Activated T-helper 1 cell treated with Interleukin-2 at 50 U/mL for 16 hours (primary cell): ENCODE measurements around the gene SIPA1.

ENCODE experiments used
- DNase-seq: peaks from one replicate; pipeline ENCODE4 v3.0.0-alpha.2; 2020; ENCODE audit warnings: low read depth

SIPA1 gene

DNA sequence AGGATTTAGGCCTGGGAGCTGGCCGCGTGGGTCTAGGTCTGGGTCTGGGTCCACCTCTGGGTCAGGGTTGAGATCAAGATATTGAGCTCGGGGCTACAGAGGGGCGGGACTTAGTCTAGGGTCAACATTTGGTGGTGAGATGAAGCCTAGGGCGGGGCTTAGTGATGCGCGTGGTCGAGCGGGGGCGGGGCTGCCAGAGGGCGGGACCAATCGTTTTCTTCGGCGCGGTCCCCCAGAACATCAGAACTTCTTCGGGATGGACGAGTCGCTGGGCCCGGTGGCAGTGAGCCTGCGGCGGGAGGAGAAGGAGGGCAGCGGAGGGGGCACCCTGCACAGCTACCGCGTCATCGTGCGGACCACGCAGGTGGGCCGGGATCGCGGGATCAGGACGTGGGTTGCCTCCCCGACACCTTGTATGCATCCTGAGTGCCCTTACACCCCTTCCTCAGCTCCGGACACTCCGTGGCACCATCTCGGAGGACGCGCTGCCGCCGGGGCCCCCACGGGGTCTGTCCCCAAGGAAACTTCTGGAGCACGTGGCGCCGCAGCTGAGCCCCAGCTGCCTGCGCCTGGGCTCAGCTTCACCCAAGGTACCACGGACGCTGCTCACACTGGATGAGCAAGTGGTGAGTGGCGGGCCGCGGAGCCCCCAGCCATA lies 4.2 kb downstream of the SIPA1 start:
- DNase-seq, result no peak

DNA sequence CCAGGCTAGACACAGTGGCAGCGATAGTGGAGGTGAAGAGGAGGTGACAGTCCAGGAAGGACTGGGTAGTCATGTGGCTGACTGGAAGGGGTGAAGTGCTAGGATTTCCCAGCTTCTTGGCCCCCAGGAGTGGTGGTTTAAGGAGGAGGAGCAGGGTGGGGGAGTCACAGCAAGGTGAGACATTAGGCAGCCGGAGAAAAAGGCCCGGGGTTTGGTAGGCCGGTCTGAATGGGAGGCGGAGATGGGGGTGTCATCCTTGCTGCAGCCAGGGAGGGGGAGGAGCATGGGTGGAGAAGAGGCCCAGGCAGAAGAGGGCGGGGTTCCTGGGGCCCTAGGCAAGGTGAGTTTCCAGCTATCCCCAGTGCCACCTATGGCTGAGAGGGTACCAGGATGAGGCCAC lies 6.1 kb downstream of the SIPA1 start:
- no peak for DNase-seq

DNA sequence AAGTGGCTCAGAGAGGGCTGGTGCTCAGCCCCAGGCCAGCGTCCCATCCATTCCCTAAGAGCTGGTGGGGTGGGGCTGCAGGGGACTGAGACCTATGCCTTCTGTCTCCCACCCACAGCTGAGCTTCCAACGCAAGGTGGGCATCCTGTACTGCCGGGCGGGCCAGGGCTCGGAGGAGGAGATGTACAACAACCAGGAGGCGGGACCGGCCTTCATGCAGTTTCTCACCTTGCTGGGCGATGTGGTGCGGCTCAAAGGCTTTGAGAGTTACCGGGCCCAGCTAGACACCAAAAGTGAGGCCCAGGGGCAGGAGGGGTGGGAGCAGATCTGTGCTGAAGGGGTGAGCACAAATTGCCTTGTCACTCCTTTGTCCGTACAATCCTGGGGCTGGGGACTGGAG lies 6.9 kb downstream of the SIPA1 start:
- DNase-seq, result no peak

DNA sequence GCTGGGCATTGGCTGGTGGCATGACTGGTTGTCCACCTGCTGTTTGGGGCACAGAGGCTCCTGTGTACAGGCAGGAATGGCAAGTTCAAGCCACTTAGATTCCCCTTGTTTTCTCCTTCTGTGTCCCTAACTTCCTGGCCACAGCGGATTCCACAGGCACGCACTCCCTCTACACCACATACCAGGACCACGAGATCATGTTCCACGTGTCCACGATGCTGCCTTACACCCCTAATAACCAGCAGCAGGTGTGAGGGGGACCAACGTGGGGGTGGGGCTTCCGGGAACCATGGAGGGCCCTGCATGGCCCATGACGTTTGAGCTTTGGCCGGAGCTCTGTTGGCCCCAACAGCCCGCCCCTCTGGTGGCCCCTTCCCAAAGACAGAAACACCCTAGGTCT lies 7.8 kb downstream of the SIPA1 start:
- DNase-seq, result no peak

DNA sequence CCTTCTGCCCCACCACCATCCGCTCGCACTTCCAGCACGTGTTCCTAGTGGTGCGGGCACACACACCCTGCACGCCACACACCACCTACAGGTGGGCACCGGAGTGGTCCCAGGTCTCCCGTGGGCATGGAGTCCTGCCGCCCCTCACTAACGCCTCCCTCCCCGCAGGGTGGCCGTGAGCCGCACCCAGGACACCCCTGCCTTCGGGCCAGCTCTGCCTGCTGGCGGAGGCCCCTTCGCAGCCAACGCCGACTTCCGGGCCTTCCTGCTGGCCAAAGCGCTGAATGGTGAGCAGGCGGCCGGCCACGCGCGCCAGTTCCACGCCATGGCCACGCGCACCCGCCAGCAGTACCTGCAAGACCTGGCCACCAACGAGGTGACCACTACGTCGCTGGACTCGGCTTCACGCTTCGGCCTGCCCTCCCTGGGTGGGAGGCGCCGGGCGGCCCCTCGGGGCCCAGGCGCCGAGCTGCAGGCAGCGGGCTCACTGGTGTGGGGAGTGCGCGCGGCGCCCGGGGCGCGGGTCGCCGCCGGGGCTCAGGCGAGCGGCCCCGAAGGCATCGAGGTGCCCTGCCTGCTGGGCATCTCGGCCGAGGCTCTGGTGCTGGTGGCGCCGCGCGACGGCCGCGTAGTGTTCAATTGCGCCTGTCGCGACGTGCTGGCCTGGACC lies 8.5 kb downstream of the SIPA1 start:
- DNase-seq, result no peak

DNA sequence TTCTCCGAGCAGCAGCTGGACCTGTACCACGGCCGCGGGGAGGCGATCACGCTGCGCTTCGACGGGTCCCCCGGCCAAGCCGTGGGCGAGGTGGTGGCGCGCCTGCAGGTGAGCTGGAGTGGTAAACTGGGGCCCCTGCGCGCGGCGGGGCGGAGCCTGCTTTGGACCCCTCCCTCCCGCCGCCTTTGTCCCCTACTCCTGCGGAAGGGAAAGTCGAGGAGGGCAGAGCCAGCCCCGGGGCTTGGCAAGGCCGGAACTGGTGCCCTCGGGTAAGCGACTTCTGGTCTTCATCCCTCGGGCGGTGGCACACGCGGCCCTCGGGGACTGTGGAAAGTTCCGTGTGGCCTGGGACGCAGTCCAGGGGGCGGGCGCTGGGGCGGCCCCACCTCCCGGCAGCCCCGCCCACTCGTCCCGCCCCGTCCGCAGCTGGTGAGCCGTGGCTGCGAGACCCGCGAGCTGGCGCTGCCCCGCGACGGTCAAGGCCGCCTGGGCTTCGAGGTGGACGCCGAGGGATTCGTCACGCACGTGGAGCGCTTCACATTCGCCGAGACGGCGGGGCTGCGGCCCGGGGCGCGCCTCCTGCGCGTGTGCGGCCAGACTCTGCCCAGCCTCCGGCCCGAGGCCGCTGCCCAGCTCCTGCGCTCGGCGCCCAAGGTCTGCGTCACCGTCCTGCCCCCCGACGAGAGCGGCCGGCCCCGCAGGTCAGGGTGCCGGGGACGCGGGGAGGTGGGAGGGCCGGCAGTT lies 9.2 kb downstream of the SIPA1 start:
- no peak for DNase-seq

- no peak for DNase-seq
Measured at GRCh38 chr11:65648997-65649493, 11.1 kb downstream of the SIPA1 start.

DNA sequence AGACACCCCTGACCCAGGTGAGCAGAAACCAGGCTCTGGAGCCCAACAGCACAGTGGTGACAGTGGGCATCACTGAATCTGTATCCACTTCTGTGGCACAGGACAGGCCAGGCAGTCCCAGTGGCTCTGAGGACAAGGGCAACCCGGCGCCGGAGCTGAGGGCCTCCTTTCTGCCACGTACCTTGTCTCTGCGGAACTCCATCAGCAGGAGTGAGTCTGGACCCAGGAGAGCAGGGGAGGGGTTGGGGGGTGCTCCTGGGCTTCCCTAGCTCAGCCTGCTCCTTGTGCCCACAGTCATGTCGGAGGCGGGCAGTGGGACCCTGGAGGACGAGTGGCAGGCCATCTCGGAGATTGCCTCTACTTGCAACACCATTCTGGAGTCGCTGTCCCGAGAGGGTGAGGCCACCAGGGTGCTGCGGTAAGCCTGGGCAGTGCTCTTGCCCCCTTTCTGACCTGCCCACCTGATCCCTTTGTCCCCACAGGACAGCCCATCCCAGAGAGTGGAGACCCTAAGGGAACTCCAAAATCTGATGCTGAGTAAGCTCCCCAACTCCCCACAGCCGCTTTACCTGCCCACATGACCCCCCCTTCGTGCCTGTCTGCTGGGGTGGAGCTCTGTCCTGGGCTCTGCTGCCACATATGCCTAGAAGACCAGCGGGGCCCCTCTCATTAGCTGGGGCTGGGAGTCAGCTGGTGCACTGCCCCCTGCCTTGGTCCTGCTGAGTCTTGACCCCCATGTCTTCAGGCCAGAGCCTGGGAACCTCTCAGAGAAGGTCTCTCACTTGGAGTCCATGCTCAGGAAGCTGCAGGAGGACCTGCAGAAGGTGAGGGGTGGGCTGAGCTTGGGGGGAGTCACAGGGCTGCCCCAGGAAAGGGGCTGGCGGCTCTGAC lies 12.0 kb downstream of the SIPA1 start:
- DNase-seq, result no peak

DNA sequence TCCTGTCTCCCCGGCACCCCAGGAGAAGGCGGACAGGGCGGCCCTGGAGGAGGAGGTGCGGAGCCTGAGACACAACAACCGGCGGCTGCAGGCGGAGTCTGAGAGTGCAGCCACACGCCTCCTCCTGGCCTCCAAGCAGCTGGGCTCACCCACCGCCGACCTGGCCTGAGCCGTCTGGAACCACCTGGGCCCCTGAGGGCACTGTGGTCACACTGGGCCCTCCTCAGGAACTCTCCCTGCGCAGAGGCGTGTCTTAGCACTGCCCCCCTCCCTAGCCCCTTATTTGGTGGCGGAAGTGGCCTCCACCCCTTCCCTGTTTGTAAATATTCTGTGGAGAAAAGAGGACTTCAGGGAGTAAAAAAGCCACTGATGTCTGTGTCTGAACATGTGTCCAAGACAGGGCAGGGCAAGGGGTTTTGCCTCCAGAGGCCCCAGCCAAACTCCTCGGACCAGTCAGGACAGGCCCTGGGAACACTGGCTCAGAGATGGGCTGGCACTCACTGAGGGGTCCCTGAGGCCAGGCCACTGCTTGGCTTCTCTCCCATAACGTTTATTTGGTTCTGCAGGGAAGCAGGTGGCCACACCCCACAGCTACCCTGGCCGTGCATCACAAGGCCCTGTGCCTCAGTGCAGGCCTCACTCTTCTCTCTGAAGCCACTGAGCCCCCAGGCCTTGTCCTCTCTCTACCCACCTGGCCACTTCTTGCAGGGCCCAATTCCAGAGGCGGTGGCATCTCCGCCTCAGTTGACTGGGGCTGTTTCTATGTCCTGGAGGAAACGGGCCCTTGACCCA lies 12.8 kb downstream of the SIPA1 start:
- no peak for DNase-seq

DNA sequence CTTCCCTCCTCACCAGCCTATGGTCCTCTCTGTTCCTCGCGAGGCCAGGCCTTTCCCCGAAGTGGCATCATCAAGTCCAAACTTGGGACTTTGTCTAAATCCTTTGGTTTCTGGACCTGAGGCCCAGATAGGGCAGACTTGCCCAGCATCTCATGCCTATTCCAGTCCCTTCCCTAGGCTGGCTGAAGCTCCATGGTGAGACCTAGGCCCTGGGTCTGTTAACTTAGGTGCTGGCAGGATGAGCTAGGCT lies 13.4 kb downstream of the SIPA1 start:
- no peak for DNase-seq

- DNase-seq, result no peak
Measured at GRCh38 chr11:65651589-65652510, 13.9 kb downstream of the SIPA1 start.

DNA sequence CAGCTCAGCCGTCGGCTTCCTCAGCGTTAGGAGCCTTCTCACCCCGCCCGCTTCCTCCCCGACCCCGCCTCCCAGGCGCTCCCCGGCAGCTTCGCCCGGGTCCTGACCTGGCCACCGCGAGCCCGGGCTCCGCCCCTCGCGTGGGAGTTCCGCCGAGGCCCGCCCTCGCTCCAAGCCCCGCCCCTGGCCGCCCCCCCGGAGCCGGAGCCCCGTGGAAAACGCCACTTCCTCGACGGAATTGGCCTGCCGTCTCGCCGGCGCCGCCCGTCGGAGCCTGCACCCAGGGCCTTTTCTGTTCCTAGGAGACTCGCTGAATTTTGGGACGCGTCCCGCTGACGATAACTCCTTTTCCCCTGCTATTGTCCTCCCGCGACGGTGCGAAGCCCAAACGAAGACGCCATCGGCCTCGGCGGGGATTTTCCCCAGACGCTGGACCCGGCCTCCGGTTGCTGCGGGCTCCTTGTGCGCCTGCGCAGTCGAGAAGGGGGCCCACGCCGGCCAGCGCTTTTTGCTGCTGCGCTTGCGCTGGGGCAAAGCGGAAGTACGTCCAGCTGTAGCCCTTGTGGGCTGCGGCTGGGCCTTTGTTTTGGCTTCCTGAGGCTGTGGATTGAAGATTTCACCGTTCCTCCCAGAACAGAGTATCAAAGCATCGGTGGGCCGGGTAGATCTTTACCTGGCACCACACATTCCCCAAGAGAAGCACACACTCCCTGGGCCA lies 14.8 kb downstream of the SIPA1 start:
- DNase-seq, result peak; percentile 96

DNA sequence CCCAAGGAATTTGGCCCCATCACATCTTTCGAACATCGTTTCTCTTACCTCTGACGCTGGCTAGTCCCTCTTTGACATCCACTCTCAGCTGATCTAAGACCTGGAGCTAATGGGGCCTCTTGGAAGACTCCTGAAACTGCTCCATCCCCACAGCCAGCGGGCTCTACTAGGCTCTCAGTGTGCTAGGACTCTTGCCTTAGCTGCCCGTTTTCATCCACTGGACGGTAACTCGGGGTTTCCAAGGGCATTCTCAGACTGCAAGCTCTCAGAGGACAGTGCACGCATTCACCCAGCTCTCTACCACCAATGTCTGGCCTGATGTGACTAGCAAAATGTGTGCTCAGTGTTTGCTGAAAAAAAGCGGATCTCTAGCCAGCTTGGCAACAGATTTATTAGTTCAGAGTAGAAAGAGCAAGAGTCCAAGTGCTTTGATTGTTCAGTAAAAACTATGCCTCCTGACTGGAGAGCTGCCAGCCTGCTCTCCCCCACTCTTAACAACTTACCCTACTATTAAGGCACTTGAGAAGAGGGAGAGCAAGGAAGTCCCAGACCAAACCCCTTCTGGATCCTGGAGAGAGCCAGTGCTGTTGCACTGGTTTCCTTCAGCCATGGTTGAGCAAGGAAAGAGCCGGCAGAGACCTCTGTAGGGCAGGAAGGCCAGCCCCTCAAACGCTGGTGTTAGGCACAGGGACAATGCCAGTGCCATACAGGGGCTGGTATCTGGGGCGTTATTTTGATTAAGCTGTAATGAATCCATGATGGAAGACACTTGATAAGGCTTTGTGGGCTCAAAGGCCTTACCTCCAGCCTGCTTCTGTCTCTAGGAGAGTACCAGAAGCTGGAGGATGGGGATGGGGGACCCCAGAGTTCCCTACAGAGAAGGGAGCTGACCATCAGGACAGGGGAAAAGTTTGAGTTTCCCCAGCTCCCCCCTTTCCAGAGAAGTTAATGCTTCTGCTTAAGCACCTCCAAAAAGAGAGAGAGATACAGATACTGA lies 15.6 kb downstream of the SIPA1 start:
- no peak for DNase-seq

DNA sequence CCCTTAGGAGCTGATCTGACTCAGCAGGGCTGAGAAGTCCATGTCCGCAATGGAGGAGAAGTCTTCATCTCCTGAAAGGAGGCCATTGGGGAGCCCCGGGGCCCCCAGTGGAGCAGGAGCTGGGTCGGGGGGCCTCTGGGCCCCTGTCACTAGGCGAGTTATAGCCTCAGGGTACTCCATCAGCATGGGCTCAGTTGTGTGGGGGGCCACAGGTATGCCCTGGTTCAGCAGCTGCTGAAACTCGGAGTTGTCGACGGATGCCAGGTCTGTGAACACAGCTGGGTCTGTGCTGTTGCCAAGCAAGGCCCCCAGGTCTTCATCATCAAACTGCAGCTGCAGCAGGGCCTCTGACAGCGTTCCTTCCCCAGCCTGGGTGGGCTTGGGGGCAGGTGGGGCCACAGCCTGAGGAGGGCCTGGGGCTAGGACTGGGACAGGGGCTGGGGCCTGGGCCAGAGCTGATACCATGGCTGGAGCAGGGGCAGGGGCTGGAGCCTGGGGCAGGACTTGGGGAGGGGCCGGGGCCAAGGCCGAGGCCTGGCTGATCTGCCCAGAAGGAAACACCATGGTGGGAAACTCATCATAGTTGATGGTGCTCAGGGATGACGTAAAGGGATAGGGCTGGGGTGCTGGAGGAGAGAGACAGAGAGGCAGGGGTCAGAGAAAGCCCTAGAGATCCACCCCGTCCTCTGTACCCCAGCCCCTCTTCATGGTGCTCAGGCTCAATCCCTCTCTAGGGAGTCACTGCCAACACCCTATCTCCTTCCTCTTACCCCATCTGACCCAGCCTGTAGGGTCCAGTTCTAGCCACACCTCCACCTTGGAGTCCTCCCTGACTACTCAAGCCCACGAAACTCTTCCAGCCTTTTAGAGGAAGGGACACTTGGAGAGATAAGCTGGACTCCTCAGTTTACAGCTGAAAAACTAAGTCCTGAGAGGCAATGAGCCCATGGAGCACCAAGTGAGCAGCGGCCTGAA lies 16.8 kb downstream of the SIPA1 start:
- no peak for DNase-seq

GRCh38 chr11:65655570-65656332 lies 17.9 kb downstream of the SIPA1 start:
- DNase-seq, result no peak

GRCh38 chr11:65657426-65657825 lies 19.5 kb downstream of the SIPA1 start:
- DNase-seq, result no peak
